Measurements from ENCODE around the gene SPATA19. TPM values are rescaled to one million over a fixed set of nuclear protein-coding genes. Genes with fewer than 3 reads are reported as not detected.
"Not testable (repeated sequence)": the region's sequence is repeated elsewhere in the genome, so short reads cannot be mapped to it uniquely, and the experiment has no call there.

The SPATA19 gene
- total RNA-seq, 1 donor = not detected

DNA sequence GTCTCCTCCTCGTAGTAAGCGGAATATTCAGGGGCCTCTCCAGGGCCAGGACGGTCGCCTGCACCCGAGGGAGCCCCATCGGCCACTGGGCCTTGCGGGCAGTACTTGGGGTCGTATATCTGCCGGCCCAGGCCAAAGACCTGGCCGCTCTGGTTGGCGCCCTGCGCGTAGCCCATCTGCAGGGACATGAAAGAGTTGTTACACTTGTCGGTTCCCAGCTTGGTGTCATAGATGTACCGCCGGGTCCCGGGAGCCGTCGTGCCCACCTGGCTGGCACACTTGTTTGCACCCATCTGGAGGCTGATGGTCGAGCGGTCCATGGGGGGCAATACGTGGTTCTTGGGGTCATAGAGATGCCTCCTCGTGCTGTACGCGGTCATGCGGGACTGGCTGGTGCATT lies 19.4 kb upstream of the SPATA19 start:
- Histone ChIP-seq H4K20me1 (ENCODE audit: insufficient read depth, low read length) (no peaks in the 10 kb centered on the region), H3K27ac (ENCODE audit: low read depth, low read length) (no peak overlapping the region), H3K27me3 (ENCODE audit: insufficient read depth, low read length) (no peaks in the 10 kb centered on the region), H3K9me3 (ENCODE audit: low read depth, low read length) (no peaks in the 10 kb centered on the region), H3K4me1 (ENCODE audit: insufficient read depth, low read length) (no peaks in the 10 kb centered on the region), H3K36me3 (ENCODE audit: insufficient read depth, low read length) (no peaks in the 10 kb centered on the region), H3K4me3 (ENCODE audit: insufficient read depth, low read length) (no peak overlapping the region), H2AFZ (ENCODE audit: low read length) (no peak overlapping the region), H3K4me2 (ENCODE audit: insufficient read depth, low read length) (no peak overlapping the region), H3K79me2 (ENCODE audit: insufficient read depth, low read length) (no peaks in the 10 kb centered on the region)
- TF ChIP-seq, protein P1, sequence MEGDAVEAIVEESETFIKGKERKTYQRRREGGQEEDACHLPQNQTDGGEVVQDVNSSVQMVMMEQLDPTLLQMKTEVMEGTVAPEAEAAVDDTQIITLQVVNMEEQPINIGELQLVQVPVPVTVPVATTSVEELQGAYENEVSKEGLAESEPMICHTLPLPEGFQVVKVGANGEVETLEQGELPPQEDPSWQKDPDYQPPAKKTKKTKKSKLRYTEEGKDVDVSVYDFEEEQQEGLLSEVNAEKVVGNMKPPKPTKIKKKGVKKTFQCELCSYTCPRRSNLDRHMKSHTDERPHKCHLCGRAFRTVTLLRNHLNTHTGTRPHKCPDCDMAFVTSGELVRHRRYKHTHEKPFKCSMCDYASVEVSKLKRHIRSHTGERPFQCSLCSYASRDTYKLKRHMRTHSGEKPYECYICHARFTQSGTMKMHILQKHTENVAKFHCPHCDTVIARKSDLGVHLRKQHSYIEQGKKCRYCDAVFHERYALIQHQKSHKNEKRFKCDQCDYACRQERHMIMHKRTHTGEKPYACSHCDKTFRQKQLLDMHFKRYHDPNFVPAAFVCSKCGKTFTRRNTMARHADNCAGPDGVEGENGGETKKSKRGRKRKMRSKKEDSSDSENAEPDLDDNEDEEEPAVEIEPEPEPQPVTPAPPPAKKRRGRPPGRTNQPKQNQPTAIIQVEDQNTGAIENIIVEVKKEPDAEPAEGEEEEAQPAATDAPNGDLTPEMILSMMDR (IDR thresholded peaks at IDR 0.05; ENCODE audit: extremely low read depth, low read depth, low read length) = no peak
- DNase-seq (ENCODE audit: insufficient read length, low spot score, missing footprints) = no peak

DNA sequence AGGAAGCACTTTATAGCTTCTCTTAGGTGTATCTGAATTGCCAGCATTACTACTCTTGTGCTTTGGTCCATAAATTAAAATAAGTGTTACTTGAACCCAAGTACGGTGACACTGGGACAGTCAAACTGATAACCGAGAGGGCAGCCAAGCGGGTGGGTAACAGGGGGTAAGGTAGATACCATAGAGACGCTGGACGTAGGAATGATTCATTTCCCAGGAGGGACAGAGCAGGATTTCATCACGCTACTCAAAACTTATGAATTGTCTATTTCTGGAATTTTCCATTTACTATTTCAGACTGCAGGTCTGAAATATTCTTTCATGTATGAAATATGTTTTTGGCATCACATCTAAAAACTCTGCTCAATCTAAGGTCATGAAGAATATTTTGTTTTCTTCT lies 14.8 kb upstream of the SPATA19 start:
- no peak overlapping the region for H3K27ac ChIP-seq (ENCODE audit: low read depth, low read length)
- no peak for DNase-seq (ENCODE audit: insufficient read length, low spot score, missing footprints)
- no peak overlapping the region for H2AFZ ChIP-seq (ENCODE audit: low read length)
- H3K27me3 ChIP-seq (ENCODE audit: insufficient read depth, low read length) = no peaks in the 10 kb centered on the region
- H3K36me3 ChIP-seq (ENCODE audit: insufficient read depth, low read length) = no peaks in the 10 kb centered on the region
- H3K4me1 ChIP-seq (ENCODE audit: insufficient read depth, low read length) = no peaks in the 10 kb centered on the region
- no peak overlapping the region for H3K4me3 ChIP-seq (ENCODE audit: insufficient read depth, low read length)
- peaks cover 2% of the 10 kb centered on the region for H3K9me3 ChIP-seq (ENCODE audit: low read depth, low read length)
- H3K79me2 ChIP-seq (ENCODE audit: insufficient read depth, low read length) = no peaks in the 10 kb centered on the region
- no peak overlapping the region for H3K4me2 ChIP-seq (ENCODE audit: insufficient read depth, low read length)
- no peaks in the 10 kb centered on the region for H4K20me1 ChIP-seq (ENCODE audit: insufficient read depth, low read length)
- TF ChIP-seq, protein P1 (IDR thresholded peaks at IDR 0.05; ENCODE audit: extremely low read depth, low read depth, low read length) = no peak

DNA sequence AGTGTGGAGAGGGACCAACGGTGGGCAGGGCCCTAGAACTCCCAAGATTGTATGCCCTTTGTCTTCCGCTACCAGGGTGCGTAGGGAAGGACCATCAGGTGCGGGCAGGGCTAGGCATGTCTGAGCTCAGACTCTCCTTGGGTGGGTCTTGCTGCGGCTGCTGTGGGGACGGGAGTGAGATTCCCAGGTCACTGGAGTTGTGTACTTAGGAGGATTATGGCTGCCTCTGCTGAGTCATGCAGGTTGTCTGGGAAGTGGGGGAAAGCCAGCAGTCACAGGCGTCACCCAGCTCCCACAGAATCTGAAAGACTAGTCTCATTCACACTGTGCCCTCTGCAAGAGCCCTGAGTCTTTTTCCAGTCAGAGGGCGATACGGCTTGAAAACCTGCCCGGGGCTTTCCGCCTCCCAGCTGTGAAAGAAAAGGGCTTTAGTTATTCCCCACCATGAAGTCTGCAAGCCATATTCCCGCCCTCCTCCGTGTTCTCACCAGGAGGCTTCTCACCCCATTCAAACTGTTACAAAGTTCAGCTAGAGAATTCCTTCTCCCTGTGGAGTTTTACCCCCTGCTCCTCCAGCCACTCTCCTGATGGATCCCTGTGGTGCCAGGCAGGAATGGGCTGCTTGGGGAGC lies 9.1 kb upstream of the SPATA19 start:
- not testable (repeated sequence) for H3K27ac ChIP-seq (ENCODE audit: low read depth, low read length); H4K20me1 ChIP-seq (ENCODE audit: insufficient read depth, low read length); H2AFZ ChIP-seq (ENCODE audit: low read length); H3K36me3 ChIP-seq (ENCODE audit: insufficient read depth, low read length); H3K79me2 ChIP-seq (ENCODE audit: insufficient read depth, low read length); H3K4me3 ChIP-seq (ENCODE audit: insufficient read depth, low read length); H3K9me3 ChIP-seq (ENCODE audit: low read depth, low read length); H3K27me3 ChIP-seq (ENCODE audit: insufficient read depth, low read length); H3K4me2 ChIP-seq (ENCODE audit: insufficient read depth, low read length); H3K4me1 ChIP-seq (ENCODE audit: insufficient read depth, low read length); DNase-seq (ENCODE audit: insufficient read length, low spot score, missing footprints)

DNA sequence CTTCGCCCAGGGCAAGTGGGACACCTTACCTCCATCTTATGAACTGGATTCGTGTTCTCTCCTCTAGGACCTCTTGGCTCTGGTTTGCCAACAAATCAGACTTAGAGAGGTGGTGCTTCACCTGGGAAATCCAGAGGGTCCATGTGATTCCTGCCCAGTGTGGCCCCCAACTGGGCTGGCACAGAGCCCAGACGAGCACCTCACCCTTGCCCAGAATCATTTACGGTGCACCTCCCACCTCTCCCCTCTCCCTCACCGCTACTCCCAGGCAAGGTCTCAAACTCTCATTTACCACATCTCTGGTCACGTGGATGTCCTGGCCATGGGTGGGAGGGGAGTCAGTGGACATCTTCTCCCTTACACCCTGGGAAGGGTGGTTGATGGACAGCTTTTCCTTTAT lies 1.1 kb downstream of the SPATA19 start:
- TF ChIP-seq, protein P1 (IDR thresholded peaks at IDR 0.05; ENCODE audit: extremely low read depth, low read depth, low read length) = no peak
- Histone ChIP-seq H3K4me2 (ENCODE audit: insufficient read depth, low read length) (no peak overlapping the region), H3K27me3 (ENCODE audit: insufficient read depth, low read length) (no peaks in the 10 kb centered on the region), H3K9me3 (ENCODE audit: low read depth, low read length) (no peaks in the 10 kb centered on the region), H3K27ac (ENCODE audit: low read depth, low read length) (no peak overlapping the region), H4K20me1 (ENCODE audit: insufficient read depth, low read length) (no peaks in the 10 kb centered on the region), H3K4me1 (ENCODE audit: insufficient read depth, low read length) (no peaks in the 10 kb centered on the region), H3K36me3 (ENCODE audit: insufficient read depth, low read length) (no peaks in the 10 kb centered on the region), H2AFZ (ENCODE audit: low read length) (no peak overlapping the region), H3K79me2 (ENCODE audit: insufficient read depth, low read length) (no peaks in the 10 kb centered on the region), H3K4me3 (ENCODE audit: insufficient read depth, low read length) (no peak overlapping the region)
- peak; percentile 50 for DNase-seq (ENCODE audit: insufficient read length, low spot score, missing footprints)
